GM18909 (cell line): ENCODE measurements around the gene NOMO2.
A peak's percentile ranks its signal among the peaks of the same experiment; 100 is the strongest.
"Not testable (repeated sequence)": the region's sequence is repeated elsewhere in the genome, so short reads cannot be mapped to it uniquely, and the experiment has no call there.

ENCODE experiments used
- ATAC-seq: cut with Tn5 transposase; IDR thresholded peaks from one replicate; pipeline ENCODE4 v1.9.1; 2021; ENCODE audit warnings: mild to moderate bottlenecking; ENCODE audit not compliant: unreplicated experiment, poor library complexity

Gene NOMO2

DNA sequence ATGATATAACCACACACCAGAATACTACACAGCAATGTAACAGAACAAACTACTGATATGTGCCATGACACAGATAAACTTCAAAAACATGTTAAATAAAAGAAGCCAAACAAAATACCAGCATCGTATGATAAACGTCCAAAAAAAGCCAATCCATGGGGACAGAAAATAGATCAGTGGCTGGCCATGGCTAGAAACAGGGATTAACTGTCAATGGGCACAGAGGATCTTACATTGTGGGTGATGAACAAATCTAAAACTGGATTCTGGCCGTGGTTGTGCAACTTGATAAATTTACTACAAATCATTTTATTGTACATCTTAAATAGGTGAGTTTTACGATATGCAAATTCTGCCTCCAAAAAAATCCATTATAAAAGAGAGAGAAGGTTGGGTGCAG lies 35.4 kb downstream of the NOMO2 start:
- not testable (repeated sequence) for ATAC-seq

- ATAC-seq, result not testable (repeated sequence)
These were observed 35.9 kb downstream of the NOMO2 start for GRCh38 chr16:18525882-18526482.

GRCh38 chr16:18522637-18523036 lies 39.3 kb downstream of the NOMO2 start:
- not testable (repeated sequence) for ATAC-seq

- ATAC-seq, result not testable (repeated sequence)
These were observed 40.3 kb downstream of the NOMO2 start for GRCh38 chr16:18521445-18522181.

DNA sequence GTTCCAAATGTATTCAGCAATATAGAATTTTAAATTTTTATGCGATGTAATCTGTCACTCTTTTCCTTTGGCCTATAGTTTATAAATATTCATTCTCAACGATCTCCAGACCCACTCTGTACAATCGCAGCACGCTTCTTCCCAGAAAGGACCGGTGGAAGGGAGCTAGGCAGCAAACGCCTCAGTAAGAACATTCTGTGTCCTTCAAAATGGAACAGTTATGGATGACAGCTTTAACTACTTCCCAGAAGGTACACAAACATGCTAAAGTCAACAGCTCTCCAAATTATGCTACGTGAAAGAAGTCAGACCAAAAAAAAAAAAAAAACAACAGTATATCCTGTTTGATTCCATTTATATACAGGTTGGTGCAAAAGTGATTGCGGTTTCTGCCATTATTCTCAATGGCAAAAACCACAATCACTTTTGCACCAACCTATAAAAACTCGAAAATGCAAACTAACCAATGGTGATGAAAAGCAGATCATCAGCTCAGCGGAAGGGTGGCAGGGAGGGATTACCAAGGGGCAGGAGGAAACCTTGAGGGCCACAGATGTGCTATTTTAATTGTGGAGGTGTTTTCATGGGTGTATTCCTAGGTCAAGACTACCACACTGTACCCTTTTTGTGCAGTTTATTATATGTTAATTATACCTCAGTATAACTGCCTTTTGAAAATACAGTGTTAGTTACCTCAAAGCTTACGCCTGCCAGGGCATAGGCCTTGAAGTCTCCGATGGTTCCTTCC lies 43.2 kb downstream of the NOMO2 start:
- ATAC-seq, result not testable (repeated sequence)

- not testable (repeated sequence) for ATAC-seq
These were observed 63.5 kb downstream of the NOMO2 start for GRCh38 chr16:18498430-18498829.

DNA sequence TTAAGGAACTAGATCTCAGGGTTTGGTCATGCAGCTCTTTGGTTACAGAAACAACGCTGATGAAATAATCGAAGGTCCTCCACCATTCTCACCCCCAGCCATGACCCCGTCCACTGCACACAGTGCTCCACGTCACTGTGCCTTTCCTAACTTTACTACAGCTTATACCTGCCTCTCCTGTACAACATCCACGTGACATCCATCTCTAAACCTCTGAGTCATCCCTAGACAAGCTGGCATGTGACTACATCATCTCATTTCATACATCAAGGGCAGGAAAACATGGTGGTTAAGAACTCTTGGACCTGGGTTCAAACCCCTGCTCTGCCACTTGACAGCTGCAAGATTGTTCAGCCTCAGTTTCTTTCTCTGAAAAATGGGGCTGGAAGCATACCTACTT lies 64.9 kb downstream of the NOMO2 start:
- not testable (repeated sequence) for ATAC-seq

DNA sequence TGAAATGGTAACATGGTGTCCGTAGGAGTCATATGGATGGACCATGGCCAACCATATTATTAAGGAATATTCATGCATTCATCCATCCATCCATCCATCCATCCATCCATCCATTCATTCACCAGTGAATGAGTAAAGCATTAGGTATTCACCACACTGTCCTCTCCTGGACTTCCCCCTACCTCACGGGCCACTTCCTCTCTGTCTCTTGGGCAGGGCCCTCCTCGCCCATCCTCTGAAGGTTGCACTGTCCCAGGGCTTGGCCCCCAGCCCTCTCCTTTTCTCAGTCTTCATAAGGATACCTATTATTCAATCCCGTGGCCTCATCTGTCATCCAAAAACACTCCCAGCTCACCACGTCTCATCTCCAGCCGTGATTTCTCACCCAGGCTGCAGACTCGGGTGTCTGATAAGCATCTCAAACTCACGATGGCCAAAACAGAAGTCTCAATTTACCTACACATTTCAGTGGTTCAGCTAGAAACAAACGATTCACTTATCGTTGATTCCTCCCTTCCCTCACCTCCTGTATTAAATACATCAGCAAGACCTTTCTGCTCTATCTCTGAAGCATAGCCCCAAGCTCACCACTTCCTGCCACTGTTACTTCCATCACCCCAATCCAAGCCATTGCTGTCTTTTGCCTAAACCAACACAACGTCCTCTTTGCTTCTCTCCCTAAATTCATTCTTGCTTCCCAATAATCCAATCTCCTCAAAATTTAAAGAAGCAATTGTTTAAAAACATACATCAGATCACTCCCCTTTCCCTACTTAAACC lies 69.6 kb downstream of the NOMO2 start:
- not testable (repeated sequence) for ATAC-seq

DNA sequence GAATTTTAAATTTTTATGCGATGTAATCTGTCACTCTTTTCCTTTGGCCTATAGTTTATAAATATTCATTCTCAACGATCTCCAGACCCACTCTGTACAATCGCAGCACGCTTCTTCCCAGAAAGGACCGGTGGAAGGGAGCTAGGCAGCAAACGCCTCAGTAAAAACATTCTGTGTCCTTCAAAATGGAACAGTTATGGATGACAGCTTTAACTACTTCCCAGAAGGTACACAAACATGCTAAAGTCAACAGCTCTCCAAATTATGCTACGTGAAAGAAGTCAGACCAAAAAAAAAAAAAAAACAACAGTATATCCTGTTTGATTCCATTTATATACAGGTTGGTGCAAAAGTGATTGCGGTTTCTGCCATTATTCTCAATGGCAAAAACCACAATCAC lies 125.9 kb downstream of the NOMO2 start:
- ATAC-seq, result not testable (repeated sequence)

DNA sequence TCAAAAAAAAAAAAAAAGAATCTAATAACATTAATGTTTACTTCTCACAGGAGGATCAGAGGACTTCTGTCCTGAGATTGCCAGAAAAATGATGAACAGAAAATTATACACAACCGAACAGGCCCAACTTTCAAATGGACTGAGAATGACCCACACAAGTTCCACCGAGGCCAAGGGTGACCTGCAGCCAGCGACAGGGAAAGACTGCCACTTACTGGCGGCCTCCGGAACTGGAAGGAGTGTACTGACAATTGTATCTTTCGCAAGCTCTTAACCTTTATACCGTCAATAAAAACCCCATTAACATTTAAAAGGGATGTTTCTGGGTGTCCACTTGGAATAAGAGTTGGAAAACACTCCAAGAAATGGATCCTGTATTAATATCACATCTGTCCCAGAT lies 146.1 kb downstream of the NOMO2 start:
- not testable (repeated sequence) for ATAC-seq

DNA sequence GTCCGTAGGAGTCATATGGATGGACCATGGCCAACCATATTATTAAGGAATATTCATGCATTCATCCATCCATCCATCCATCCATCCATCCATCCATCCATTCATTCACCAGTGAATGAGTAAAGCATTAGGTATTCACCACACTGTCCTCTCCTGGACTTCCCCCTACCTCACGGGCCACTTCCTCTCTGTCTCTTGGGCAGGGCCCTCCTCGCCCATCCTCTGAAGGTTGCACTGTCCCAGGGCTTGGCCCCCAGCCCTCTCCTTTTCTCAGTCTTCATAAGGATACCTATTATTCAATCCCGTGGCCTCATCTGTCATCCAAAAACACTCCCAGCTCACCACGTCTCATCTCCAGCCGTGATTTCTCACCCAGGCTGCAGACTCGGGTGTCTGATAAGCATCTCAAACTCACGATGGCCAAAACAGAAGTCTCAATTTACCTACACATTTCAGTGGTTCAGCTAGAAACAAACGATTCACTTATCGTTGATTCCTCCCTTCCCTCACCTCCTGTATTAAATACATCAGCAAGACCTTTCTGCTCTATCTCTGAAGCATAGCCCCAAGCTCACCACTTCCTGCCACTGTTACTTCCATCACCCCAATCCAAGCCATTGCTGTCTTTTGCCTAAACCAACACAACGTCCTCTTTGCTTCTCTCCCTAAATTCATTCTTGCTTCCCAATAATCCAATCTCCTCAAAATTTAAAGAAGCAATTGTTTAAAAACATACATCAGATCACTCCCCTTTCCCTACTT lies 152.2 kb downstream of the NOMO2 start:
- ATAC-seq, result not testable (repeated sequence)

GRCh38 chr16:18401851-18402657 lies 159.8 kb downstream of the NOMO2 start:
- ATAC-seq, result peak; percentile 73

DNA sequence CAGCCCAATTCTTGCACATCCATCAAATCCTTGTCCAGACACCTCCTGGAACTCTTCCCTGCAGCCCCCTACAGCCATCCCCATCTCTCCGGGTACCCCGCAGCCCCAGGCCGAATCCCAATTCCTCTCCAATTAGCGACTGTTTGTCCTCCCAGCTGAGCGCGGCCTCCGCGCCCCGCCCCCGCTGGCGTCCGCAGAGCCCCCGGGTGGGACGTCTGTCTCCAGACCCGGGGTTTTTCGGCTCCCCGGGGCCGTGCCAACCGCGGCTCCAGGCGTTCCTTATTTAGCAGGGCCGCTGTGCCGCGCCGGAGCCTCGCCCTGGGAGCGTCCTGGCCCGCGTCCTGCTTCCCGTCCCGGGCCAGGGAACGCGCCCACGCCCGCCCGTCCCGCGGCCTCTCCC lies 160.7 kb downstream of the NOMO2 start:
- not testable (repeated sequence) for ATAC-seq

DNA sequence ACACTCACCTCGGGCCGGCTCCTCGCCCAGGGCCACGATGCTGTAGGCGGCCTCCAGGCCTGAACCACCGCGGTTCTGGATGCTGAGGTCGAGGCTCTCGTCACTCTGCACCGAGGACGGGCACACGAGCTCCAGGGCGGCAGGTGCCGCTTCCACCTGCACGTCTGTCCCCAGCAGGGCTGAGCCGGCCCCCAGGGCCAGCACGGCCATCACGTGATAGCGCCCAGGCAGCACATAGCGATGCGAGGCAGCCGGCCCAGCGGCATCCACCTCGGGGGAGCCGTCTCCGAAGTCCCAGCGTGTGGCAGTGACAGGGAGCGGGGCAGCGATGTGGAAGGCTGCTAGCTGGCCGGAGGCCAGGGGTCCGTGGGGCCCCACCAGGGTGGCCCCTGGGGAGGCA lies 167.5 kb downstream of the NOMO2 start:
- not testable (repeated sequence) for ATAC-seq

GRCh38 chr16:18387767-18388166 lies 174.1 kb downstream of the NOMO2 start:
- ATAC-seq, result not testable (repeated sequence)

DNA sequence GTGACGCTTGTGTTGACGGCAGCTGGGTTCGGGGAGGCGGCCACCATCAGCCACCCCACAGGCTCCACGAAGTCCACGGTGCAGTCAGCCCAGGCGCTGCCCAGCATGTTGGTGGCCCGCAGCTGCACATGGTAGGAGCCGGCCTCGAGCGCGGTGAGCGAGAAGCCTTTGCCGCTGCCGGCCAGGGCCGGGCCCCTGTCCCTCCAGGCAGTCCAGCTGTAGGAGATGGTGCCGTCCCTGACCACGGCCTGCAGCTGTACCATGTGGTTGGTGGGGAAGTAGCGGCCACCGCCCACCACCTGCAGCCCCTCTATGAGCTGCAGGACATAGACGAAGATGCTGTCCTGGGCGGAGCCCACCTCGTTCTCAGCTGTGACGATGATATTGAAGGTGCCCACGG lies 175.4 kb downstream of the NOMO2 start:
- ATAC-seq, result not testable (repeated sequence)

- ATAC-seq, result not testable (repeated sequence)
These were observed 176.6 kb downstream of the NOMO2 start for GRCh38 chr16:18385285-18385684.

DNA sequence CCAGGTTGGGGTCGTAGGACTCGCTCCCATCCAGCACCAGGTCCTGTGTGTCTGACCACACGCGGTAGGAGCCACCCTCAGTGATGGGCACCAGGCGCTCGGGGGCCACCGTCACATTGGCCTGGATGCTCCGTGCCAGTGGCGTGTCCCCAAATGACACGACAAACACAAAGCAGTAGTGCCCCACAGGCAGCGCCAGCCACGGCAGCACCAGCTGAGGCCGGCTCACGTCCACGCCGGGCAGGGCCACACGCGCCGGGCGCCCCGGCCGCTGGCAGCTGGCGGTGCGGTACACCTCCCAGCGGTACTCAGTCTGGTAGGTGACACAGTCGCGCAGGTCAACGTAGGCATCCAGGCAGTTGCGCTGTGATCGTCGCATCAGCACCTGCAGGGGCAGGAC lies 177.0 kb downstream of the NOMO2 start:
- ATAC-seq, result not testable (repeated sequence)

DNA sequence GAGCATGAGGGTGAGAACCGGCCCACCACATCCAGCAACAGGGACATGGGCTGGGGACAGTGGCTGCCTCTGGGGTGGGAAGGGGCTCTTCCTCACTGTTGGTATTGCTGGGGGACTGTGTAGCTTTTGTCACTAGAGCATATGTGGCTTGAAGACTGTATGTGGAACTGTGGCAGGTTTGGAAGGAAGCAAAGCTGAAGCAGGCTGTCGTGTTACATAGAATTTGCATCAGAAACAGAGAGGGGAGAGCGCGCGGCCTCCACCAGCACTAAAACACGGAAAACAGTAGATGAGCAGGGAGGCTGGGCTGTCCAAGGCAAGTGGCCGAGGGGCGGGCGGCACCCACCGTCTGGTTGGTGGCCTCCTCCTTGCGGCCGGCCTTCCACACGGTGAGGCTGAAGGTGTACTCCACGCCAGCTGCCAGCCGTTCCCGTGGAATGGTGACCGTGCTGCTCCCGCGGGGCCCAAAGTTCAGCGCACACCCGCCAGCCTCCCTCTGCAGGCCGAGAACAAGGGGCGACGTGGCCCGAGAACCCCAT lies 177.7 kb downstream of the NOMO2 start:
- not testable (repeated sequence) for ATAC-seq
